PC-9 (cell line): Measurements from ENCODE around the gene DUSP16. TPM values are rescaled to one million over a fixed set of nuclear protein-coding genes. Genes with fewer than 3 reads are reported as not detected.
A peak's percentile ranks its signal among the peaks of the same experiment; 100 is the strongest.

Experiments used
- BruUV-seq: library from RNA; stranded (reverse); fragments of 400-500 nt; replicated peaks from 2 replicates; lab custom pipeline; 2021; lab: Mats Ljungman, UMichigan
- CTCF ChIA-PET: fragments of 300-600 bp; sonication (Branson Sonifier 250); formaldehyde crosslinking; loops from one replicate; lab custom pipeline; 2022; ENCODE audit warnings: antibody characterized with exemption; lab: Charles Lee
- POLR2A ChIA-PET: fragments of 300-600 bp; sonication (Branson Sonifier 250); formaldehyde crosslinking; loops from one replicate; lab custom pipeline; 2022; ENCODE audit warnings: antibody characterized with exemption; ENCODE audit not compliant: unreplicated experiment; lab: Charles Lee
- DNase-seq, 2 experiments: peaks; one replicate each; pipeline versions ENCODE4 v3.0.0 to v3.0.0-alpha.2; 2015 to 2022; ENCODE audit warnings: mixed read lengths in 1 of 2
- H2AFZ ChIP-seq: fragments of 200-600 bp; sonication (generic); 2 replicates; pipeline ENCODE4 v1.8.1; 2017; ENCODE audit warnings: antibody characterized with exemption
- H3F3A ChIP-seq: fragments of 200-600 bp; sonication (generic); 2 replicates; pipeline ENCODE4 v1.8.1; 2017; ENCODE audit warnings: antibody characterized with exemption, mild to moderate bottlenecking, low read depth; ENCODE audit not compliant: insufficient read depth
- H3K27ac ChIP-seq: fragments of 200-600 bp; sonication (generic); 2 replicates; pipeline ENCODE4 v1.6.1; 2016; ENCODE audit warnings: mixed run types
- H3K27me3 ChIP-seq: fragments of 200-600 bp; sonication (generic); 2 replicates; pipeline ENCODE4 v1.6.1; 2016; ENCODE audit warnings: low read depth, mixed run types; ENCODE audit not compliant: insufficient read depth
- H3K36me3 ChIP-seq: fragments of 200-600 bp; sonication (generic); 2 replicates; pipeline ENCODE4 v1.6.1; 2016; ENCODE audit warnings: low read depth, mixed run types
- H3K4me1 ChIP-seq: fragments of 200-600 bp; sonication (generic); replicated peaks from 2 replicates; pipeline ENCODE4 v1.6.1; 2016; ENCODE audit warnings: mixed run types; ENCODE audit not compliant: insufficient read depth
- H3K4me2 ChIP-seq: fragments of 200-600 bp; sonication (generic); 2 replicates; pipeline ENCODE4 v1.6.1; 2017; ENCODE audit warnings: mixed run types
- H3K4me3 ChIP-seq: fragments of 200-600 bp; sonication (generic); 2 replicates; pipeline ENCODE4 v1.6.1; 2016; ENCODE audit warnings: mixed run types
- H3K79me2 ChIP-seq: fragments of 200-600 bp; sonication (generic); 2 replicates; pipeline ENCODE4 v1.6.1; 2017; ENCODE audit warnings: low read depth, mixed run types
- H3K9me2 ChIP-seq: fragments of 200-600 bp; sonication (generic); 2 replicates; pipeline ENCODE4 v1.8.1; 2017; ENCODE audit warnings: mild to moderate bottlenecking; ENCODE audit not compliant: insufficient read depth
- H3K9me3 ChIP-seq: fragments of 200-600 bp; sonication (generic); 2 replicates; pipeline ENCODE4 v1.8.1; 2016; ENCODE audit warnings: low read depth; ENCODE audit not compliant: insufficient read depth
- H4K20me1 ChIP-seq: fragments of 200-600 bp; sonication (generic); 2 replicates; pipeline ENCODE4 v1.8.1; 2017; ENCODE audit not compliant: insufficient read depth
- CTCF ChIP-seq: fragments of 200-600 bp; sonication (generic); conservative IDR thresholded peaks from 2 replicates; pipeline ENCODE4 v1.6.1; 2017; ENCODE audit warnings: mixed run types, antibody characterized with exemption, mild to moderate bottlenecking, moderate library complexity
- EZH2 ChIP-seq: fragments of 200-600 bp; sonication (generic); IDR thresholded peaks from 2 replicates; pipeline ENCODE4 v1.8.0; 2017; ENCODE audit warnings: antibody characterized with exemption, low read depth
- intact Hi-C: fragments of 100-400 bp; cut with micrococcal nuclease; formaldehyde crosslinking; loops from one replicate; pipeline ENCODE4 v1.10.0; 2022; ENCODE audit not compliant: unreplicated experiment
- total RNA-seq: library from RNA; stranded (reverse); gene quantifications from 2 replicates; pipeline ENCODE4 v1.2.3, GENCODE V29; 2021

DUSP16 gene
- total RNA-seq, 1 experiment from 2014 or later: 24.8 TPM

GRCh38 chr12:12563290-12563928, 746 bp upstream of the DUSP16 start:
- CTCF ChIA-PET: interaction anchor here (0.6 to 1.0 kb wide), 4 partner anchors 23 to 173 kb away, joined by 3 to 10 read pairs (median 4); no protein-coding TSS in a partner anchor
- H3F3A ChIP-seq: peaks cover 22% of the 10 kb centered on the region
- no peaks in the 10 kb centered on the region for H3K27me3 ChIP-seq
- no peak for TF ChIP-seq EZH2
- TF ChIP-seq CTCF: no peak
- peak overlapping the region; percentile 95 for H3K4me2 ChIP-seq
- no peak for DNase-seq
- no peaks in the 10 kb centered on the region for H4K20me1 ChIP-seq
- peak overlapping the region; percentile 84 for H3K27ac ChIP-seq
- no peaks in the 10 kb centered on the region; the same call in 1 of the 2 replicates for H3K9me3 ChIP-seq
- POLR2A ChIA-PET: interaction anchor here (0.5 to 0.6 kb wide), 2 partner anchors 209 to 1839 kb away, joined by 4 to 13 read pairs; no protein-coding TSS in a partner anchor
- no peaks in the 10 kb centered on the region for H3K9me2 ChIP-seq
- peaks cover 25% of the 10 kb centered on the region for H3K4me1 ChIP-seq
- intact Hi-C loops: loop anchor here (2.0 to 5.0 kb wide), 3 partner anchors 93 to 187 kb away; no protein-coding TSS in a partner anchor
- peak overlapping the region; percentile 73 for H3K4me3 ChIP-seq
- H2AFZ ChIP-seq: peak overlapping the region; percentile 92
- H3K36me3 ChIP-seq: no peaks in the 10 kb centered on the region
- BruUV-seq: TSS peak; percentile 16
- peaks cover 25% of the 10 kb centered on the region for H3K79me2 ChIP-seq

GRCh38 chr12:12562016-12562483, 613 bp downstream of the DUSP16 start:
- ChIA-PET POLR2A (no interaction called here), CTCF (no interaction called here)
- H3K79me2 ChIP-seq: peaks cover 36% of the 10 kb centered on the region
- H3F3A ChIP-seq: peaks cover 22% of the 10 kb centered on the region
- H3K27ac ChIP-seq: peak overlapping the region; percentile 92
- no TSS peak for BruUV-seq
- H2AFZ ChIP-seq: peak overlapping the region; percentile 71
- H3K9me3 ChIP-seq: no peaks in the 10 kb centered on the region; the same call in 1 of the 2 replicates
- peak overlapping the region; percentile 84 for H3K4me2 ChIP-seq
- peak overlapping the region; percentile 68 for H3K4me3 ChIP-seq
- DNase-seq: peak in 1 of 2 experiments; percentile 40
- no peak for TF ChIP-seq CTCF
- no peak for TF ChIP-seq EZH2
- intact Hi-C loops: loop anchor here (1.0 to 5.0 kb wide), 5 partner anchors 21 to 185 kb away; partner anchors contain the start of gene CREBL2
- H3K9me2 ChIP-seq: no peaks in the 10 kb centered on the region
- no peaks in the 10 kb centered on the region for H4K20me1 ChIP-seq
- H3K27me3 ChIP-seq: no peaks in the 10 kb centered on the region
- no peaks in the 10 kb centered on the region for H3K36me3 ChIP-seq
- peaks cover 25% of the 10 kb centered on the region for H3K4me1 ChIP-seq

GRCh38 chr12:12561371-12562015, 1.2 kb downstream of the DUSP16 start:
- ChIA-PET CTCF (no interaction called here), POLR2A (interaction anchor here (0.7 kb wide), 1 partner anchor 26 kb away, joined by 7 read pairs; no protein-coding TSS in a partner anchor)
- H3K4me1 ChIP-seq: peaks cover 25% of the 10 kb centered on the region
- peak overlapping the region; percentile 92 for H3K27ac ChIP-seq
- no peaks in the 10 kb centered on the region for H3K9me2 ChIP-seq
- H3K4me2 ChIP-seq: peak overlapping the region; percentile 84
- no peaks in the 10 kb centered on the region for H4K20me1 ChIP-seq
- H3K4me3 ChIP-seq: peak overlapping the region; percentile 68
- H3F3A ChIP-seq: peaks cover 22% of the 10 kb centered on the region
- BruUV-seq: TSS peak; percentile 94
- H3K27me3 ChIP-seq: no peaks in the 10 kb centered on the region
- no peaks in the 10 kb centered on the region; the same call in 1 of the 2 replicates for H3K9me3 ChIP-seq
- peaks cover 39% of the 10 kb centered on the region for H3K79me2 ChIP-seq
- TF ChIP-seq EZH2: no peak
- peak overlapping the region; percentile 71 for H2AFZ ChIP-seq
- intact Hi-C loops: loop anchor here (1.0 to 5.0 kb wide), 5 partner anchors 22 to 185 kb away; partner anchors contain the start of gene CREBL2
- peak in 1 of 2 experiments; percentile 52 for DNase-seq
- no peaks in the 10 kb centered on the region for H3K36me3 ChIP-seq
